Right renal pelvis (tissue), 4 donors: ENCODE results near the gene FMN1. TPM values are rescaled to one million over a fixed set of nuclear protein-coding genes. Genes with fewer than 3 reads are reported as not detected.
A peak's percentile ranks its signal among the peaks of the same experiment; 100 is the strongest.

ENCODE experiments used
- DNase-seq, 4 donors: peaks; one replicate each; pipeline ENCODE4 v3.0.0-alpha.2; 2013; ENCODE audit warnings: low read depth in 4 of 4, low spot score in 3 of 4, missing footprints in 1 of 4
- polyA plus RNA-seq, 4 donors: library from polyadenylated mRNA; unstranded; fragments of 120-200 nt; gene quantifications; one replicate each; pipeline ENCODE4 v1.2.1, GENCODE V29; 2013; ENCODE audit not compliant: insufficient read length in 4 of 4

The FMN1 gene
- polyA plus RNA-seq, 4 donors = 16.4 to 18.6 (median 17.1) TPM

- peak; percentile 29 to 53 (median 40) for DNase-seq
Measured at GRCh38 chr15:32818758-32819447, 375.6 kb downstream of the FMN1 start.

- DNase-seq = no peak
Measured at GRCh38 chr15:32817577-32817976, 376.9 kb downstream of the FMN1 start.

GRCh38 chr15:32807331-32807730, 387.2 kb downstream of the FMN1 start:
- no peak for DNase-seq

- DNase-seq = no peak
Measured at GRCh38 chr15:32803631-32804030, 390.9 kb downstream of the FMN1 start.

GRCh38 chr15:32802286-32802936, 392.1 kb downstream of the FMN1 start:
- DNase-seq = no peak

- no peak for DNase-seq
Measured at GRCh38 chr15:32799936-32800535, 394.5 kb downstream of the FMN1 start.

- DNase-seq = no peak
Measured at GRCh38 chr15:32796856-32797255, 397.7 kb downstream of the FMN1 start.

DNA sequence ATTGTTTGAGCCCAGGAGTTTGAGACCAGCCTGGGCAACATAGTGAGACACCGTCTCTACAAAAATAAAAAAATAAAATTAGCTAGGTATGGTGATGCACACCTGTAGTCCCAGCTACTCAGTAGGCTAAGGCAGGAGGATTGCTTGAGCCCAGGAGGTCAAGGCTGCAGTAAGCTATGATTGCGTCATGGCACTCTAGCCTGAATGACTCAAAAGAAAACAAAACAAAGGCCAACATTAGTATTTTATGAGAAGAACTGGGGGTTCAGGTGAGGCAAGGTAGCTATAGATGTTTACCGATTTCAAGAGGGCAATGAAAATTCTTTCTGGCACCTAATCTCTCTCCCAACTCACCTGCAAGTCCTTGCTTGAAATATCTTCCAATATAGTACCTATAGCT, 399.5 kb downstream of the FMN1 start:
- DNase-seq = no peak

DNA sequence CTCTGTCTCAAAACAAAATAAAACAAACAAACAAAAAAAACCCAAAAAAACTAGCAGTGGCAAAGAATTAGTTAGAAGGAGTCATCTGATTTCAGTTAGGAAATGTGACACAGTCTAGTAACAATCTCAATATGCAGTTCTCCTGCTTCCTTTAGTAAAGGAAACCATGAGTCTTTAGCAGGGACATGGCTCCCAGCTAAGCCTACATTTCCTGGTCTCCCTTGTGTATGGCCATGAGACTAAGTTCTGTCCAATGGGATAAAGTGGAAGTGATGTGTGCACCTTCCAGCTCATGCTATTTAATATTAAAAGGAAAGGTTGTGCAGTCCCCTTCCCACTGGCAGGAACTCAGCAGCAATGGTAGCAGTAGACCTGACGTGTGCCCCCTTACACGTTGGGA, 402.1 kb downstream of the FMN1 start:
- no peak for DNase-seq

DNA sequence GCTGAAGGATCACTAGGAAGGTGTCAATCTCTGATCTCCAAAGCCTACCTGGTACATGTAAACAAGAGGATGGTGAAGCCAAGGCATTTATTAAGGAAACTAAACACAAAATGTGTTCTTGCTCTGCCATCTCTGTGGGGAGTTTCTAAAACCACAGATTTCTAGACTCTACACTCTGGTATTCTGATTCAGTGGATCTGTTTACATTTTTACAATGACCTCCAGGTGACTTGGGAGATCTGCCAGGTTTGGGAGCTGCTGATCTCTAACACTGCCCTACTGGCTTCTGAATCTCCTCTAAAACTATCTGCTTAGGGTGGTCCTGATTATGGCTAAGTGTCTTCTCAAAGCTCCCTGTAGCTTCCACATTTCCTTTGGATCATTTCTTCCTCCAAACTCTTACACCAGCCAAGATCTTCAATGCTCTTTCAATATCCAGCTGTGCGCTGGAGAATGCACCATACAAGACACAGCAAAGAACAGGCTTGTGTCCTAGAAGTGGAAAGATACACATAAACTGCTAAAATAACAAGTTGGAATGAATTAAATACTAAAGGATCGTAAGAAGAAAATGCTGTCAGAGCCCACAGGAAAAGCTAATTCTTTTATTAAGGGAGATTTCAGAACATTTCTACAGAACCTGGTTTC, 404.0 kb downstream of the FMN1 start:
- DNase-seq = no peak

- DNase-seq = no peak
Measured at GRCh38 chr15:32787949-32788348, 406.6 kb downstream of the FMN1 start.

DNA sequence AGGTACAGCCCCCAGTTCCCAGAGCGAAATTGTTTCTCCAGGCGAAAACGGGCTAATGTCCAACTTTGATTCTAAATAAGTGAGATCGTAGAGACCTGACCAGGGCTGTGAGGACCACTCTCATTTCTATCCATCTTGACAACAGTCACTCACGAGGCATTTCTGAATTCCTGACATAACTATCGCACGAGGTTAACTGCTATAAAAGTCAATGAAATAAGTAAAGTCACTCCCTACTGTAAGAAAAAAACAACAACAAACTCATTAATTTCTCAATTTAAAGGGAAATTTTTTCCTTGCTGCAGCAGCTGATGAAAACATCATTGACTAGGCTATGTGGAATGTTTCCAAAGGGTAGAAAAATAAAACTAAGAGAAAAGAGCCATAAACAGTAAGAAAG, 407.6 kb downstream of the FMN1 start:
- DNase-seq = no peak

DNA sequence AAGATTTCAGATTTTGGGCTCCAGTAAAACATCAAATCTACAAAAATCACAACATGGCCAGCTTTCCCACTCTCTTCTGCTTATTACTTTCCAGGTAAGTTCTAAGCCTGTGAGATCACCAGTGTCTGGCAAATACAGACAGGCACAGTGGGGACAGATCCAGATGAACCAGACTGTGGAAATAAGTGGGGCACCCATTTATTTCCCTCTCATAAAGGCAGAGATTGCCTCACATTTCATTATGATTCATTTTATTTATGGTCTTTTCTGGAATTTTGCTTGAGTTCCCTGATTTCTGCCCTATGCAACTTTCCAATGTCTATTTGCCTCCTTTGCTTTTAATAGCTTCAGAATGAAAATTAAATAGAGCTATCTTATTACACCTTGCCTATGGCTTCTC, 409.9 kb downstream of the FMN1 start:
- no peak for DNase-seq

DNA sequence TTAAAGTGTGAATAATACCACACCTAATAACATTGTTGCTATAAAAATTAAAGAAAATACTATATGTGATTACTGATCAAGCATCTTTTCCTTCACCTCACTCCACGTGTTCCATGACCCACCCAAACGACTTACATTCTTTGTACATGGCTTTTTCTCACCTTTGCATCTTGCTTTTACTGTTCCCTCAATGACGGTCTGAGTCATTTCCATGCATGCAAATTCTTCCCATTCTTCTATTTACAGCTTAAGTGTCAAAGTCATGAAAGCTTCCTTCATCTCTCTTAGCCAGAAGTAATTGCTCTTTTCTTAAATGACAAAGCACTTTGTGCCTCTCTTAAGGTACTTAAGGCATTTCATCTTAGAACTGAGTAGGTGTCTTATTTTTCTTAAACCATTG, 412.7 kb downstream of the FMN1 start:
- no peak for DNase-seq

DNA sequence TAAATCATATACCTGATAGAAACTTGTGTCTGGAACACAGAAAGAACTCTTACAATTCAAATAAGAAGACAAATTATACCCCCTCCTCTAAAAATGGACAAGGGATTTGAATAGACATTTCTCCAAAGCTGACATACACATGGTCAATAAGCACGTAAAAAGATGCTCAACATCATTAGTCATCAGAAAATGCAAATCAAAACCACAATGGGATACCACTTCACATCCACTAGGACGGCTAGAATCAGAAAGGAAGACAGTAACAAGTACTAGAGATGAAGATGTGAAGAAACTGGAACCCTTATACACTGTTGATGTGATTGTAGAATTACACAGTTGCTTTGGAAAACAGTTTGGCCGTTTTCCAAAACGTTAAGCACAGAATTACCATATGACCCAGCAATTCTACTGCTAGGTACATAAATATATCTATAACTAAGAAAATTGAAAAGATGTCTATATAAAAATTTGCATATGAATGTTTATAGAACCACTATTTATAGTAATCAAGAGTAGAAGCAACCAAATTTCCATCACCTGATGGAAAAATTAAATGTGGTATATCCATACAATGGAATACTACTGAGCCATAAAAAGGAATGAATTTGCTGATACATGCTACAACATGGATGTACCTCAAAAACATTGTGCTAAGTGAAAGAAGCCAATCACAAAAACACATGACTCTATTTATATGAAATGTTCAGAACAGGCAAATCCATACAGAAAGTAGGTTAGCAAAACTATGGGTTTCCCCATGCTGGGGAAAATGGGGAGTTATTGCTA, 415.9 kb downstream of the FMN1 start:
- DNase-seq = no peak

DNA sequence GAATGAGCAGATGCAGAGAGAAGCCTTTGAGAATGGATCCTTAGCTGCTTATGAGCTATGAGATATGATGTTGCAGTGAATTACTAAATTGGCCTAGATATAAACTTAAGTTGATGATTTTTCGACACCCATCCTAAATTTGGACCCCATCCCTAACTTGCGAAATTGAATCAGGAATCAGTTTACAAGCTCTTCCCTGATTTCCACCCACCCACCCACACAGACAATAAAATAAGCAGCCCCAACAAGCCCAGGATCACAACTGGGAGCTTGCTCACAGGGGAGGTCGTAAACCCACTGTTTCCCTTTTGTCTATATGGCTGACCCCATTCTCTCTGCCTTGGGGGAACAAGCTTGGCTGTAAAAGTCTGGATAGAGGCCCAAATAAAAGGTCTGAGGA, 419.4 kb downstream of the FMN1 start:
- DNase-seq = no peak

- no peak for DNase-seq
Measured at GRCh38 chr15:32774022-32774421, 420.5 kb downstream of the FMN1 start.

GRCh38 chr15:32767236-32767635, 427.3 kb downstream of the FMN1 start:
- DNase-seq = no peak

DNA sequence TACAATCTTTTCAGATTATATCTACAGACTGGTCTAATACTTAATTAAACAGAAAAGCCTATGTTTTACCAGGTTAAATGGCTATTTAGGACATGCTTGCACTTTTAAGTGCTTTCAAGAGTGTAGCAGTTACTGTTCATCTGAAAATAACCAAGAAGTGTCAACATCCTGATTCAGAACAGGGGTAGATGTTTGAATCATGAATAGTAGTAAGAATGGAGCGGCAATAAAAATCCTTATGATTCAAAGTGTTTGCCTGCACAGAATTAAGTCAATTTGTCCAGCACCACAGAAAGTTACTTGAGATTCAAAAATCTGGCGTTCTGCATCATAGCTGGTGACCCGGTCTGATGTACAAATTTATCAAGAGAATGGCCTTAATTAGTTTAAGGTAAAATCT, 428.4 kb downstream of the FMN1 start:
- DNase-seq = no peak

DNA sequence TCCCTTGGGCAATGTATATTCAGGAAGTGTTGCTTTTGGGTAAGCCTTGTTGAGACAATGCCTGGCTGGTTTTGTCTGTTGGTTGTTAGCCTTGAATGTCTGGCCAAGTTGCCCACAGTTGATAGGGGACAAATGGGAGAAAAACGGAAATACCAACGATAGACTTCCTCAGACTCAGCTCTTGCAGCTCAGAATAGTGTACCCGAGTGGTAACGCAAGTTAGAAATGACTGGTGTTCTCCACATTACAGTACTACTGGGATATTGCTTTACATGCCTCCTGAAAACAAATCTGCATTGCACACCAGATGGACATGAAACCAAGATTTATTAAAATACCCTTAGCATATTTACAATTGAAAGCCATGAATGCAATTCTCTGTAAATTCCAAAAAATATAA, 429.3 kb downstream of the FMN1 start:
- no peak for DNase-seq

GRCh38 chr15:32763295-32763694, 431.2 kb downstream of the FMN1 start:
- DNase-seq = no peak
